MM.1S (cell line): ENCODE data around the gene RAB37.

Source experiments
- DNase-seq: peaks from one replicate; pipeline ENCODE4 v3.0.0-alpha.2; 2015
- H2AFZ ChIP-seq: fragments of 300-600 bp; sonication (generic); 2 replicates; pipeline ENCODE4 v1.6.0; 2016; ENCODE audit warnings: antibody characterized with exemption, low read length
- H3F3A ChIP-seq: fragments of 300-600 bp; sonication (generic); 2 replicates; pipeline ENCODE4 v1.6.1; 2016; ENCODE audit warnings: mild to moderate bottlenecking, antibody characterized with exemption, low read length, moderate library complexity, mixed read lengths; ENCODE audit not compliant: insufficient read depth
- H3K27ac ChIP-seq: fragments of 300-600 bp; sonication (generic); 2 replicates; pipeline ENCODE4 v1.5.1; 2016; ENCODE audit warnings: mild to moderate bottlenecking, low read length
- H3K27me3 ChIP-seq: fragments of 300-600 bp; sonication (generic); replicated peaks from 2 replicates; pipeline ENCODE4 v1.6.0; 2016; ENCODE audit warnings: low read length; ENCODE audit not compliant: insufficient read depth
- H3K36me3 ChIP-seq: fragments of 300-600 bp; sonication (generic); replicated peaks from 2 replicates; pipeline ENCODE4 v1.6.1; 2016; ENCODE audit warnings: mild to moderate bottlenecking, low read length, mixed read lengths; ENCODE audit not compliant: insufficient read depth
- H3K4me1 ChIP-seq: fragments of 300-600 bp; sonication (generic); 2 replicates; pipeline ENCODE4 v1.6.1; 2016; ENCODE audit warnings: low read length, mixed read lengths
- H3K4me2 ChIP-seq: fragments of 300-600 bp; sonication (generic); 2 replicates; pipeline ENCODE4 v1.6.0; 2016; ENCODE audit warnings: low read depth, low read length
- H3K4me3 ChIP-seq: fragments of 300-600 bp; sonication (generic); 2 replicates; pipeline ENCODE4 v1.5.1; 2016; ENCODE audit warnings: low read length, mixed read lengths
- H3K79me2 ChIP-seq: fragments of 300-600 bp; sonication (generic); 2 replicates; pipeline ENCODE4 v1.6.1; 2016; ENCODE audit warnings: mixed run types, low read length, mixed read lengths
- H3K9ac ChIP-seq: fragments of 300-600 bp; sonication (generic); 2 replicates; pipeline ENCODE4 v1.6.1; 2016; ENCODE audit warnings: low read length, mixed read lengths
- H3K9me2 ChIP-seq: fragments of 300-600 bp; sonication (generic); replicated peaks from 2 replicates; pipeline ENCODE4 v1.6.1; 2016; ENCODE audit warnings: mild to moderate bottlenecking, low read length, mixed read lengths; ENCODE audit not compliant: insufficient read depth
- H3K9me3 ChIP-seq: fragments of 300-600 bp; sonication (generic); replicated peaks from 2 replicates; pipeline ENCODE4 v1.6.1; 2016; ENCODE audit warnings: mild to moderate bottlenecking, low read length, mixed read lengths; ENCODE audit not compliant: insufficient read depth
- H4K20me1 ChIP-seq: fragments of 300-600 bp; sonication (generic); 2 replicates; pipeline ENCODE4 v1.6.1; 2016; ENCODE audit warnings: mild to moderate bottlenecking, low read length, moderate library complexity, mixed read lengths; ENCODE audit not compliant: insufficient read depth
- CTCF ChIP-seq: fragments of 300-600 bp; sonication (generic); IDR thresholded peaks from 2 replicates; pipeline ENCODE4 v1.5.1; 2016; ENCODE audit warnings: antibody characterized with exemption, low read length, mixed read lengths
- EZH2 ChIP-seq: fragments of 300-600 bp; sonication (generic); optimal IDR thresholded peaks from 2 replicates; pipeline ENCODE3; 2017; ENCODE audit warnings: low read depth, mild to moderate bottlenecking, antibody characterized with exemption, low read length, mixed read lengths
- EZH2phosphoT487 ChIP-seq: fragments of 300-600 bp; sonication (generic); IDR thresholded peaks from 2 replicates; pipeline ENCODE4 v1.6.1; 2018; ENCODE audit warnings: antibody characterized with exemption, low read length

Gene RAB37

GRCh38 chr17:74759941-74760340 is 22.9 kb downstream of the RAB37 start:
- Histone ChIP-seq H3F3A (peaks cover 39% of the 10 kb centered on the region), H3K4me2 (peak overlapping the region; percentile 94), H4K20me1 (peaks cover 47% of the 10 kb centered on the region), H3K9ac (peak overlapping the region; percentile 16; the same call in 1 of the 2 replicates), H3K79me2 (peaks cover 100% of the 10 kb centered on the region), H3K9me2 (no peaks in the 10 kb centered on the region), H3K9me3 (no peaks in the 10 kb centered on the region), H3K27ac (peak overlapping the region; percentile 87; the same call in 1 of the 2 replicates), H3K4me1 (peaks cover 58% of the 10 kb centered on the region), H3K36me3 (no peaks in the 10 kb centered on the region), H2AFZ (no peak overlapping the region), H3K4me3 (peak overlapping the region; percentile 37), H3K27me3 (no peaks in the 10 kb centered on the region)
- DNase-seq: no peak
- TF ChIP-seq EZH2: no peak
- TF ChIP-seq CTCF: no peak
- no peak for TF ChIP-seq EZH2phosphoT487

GRCh38 chr17:74760404-74761105 is 23.5 kb downstream of the RAB37 start:
- no peak overlapping the region for H2AFZ ChIP-seq
- no peak for DNase-seq
- no peak for TF ChIP-seq EZH2phosphoT487
- TF ChIP-seq EZH2: no peak
- no peak for TF ChIP-seq CTCF
- H3K27ac ChIP-seq: peak overlapping the region; percentile 87; the same call in 1 of the 2 replicates
- H3K9ac ChIP-seq: peak overlapping the region; percentile 16; the same call in 1 of the 2 replicates
- H3K9me2 ChIP-seq: no peaks in the 10 kb centered on the region
- H3K4me1 ChIP-seq: peaks cover 52% of the 10 kb centered on the region
- H3K9me3 ChIP-seq: no peaks in the 10 kb centered on the region
- H3K36me3 ChIP-seq: no peaks in the 10 kb centered on the region
- H3F3A ChIP-seq: peaks cover 33% of the 10 kb centered on the region
- peak overlapping the region; percentile 94; the same call in 1 of the 2 replicates for H3K4me2 ChIP-seq
- peaks cover 100% of the 10 kb centered on the region for H3K79me2 ChIP-seq
- H4K20me1 ChIP-seq: peaks cover 42% of the 10 kb centered on the region
- 0 out of 2 replicates have a peak overlapping the region, but pooled peaks have one; percentile 37 for H3K4me3 ChIP-seq
- H3K27me3 ChIP-seq: no peaks in the 10 kb centered on the region

- no peaks in the 10 kb centered on the region for H3K9me3 ChIP-seq
- no peak overlapping the region for H3K4me3 ChIP-seq
- no peak overlapping the region for H2AFZ ChIP-seq
- H3K36me3 ChIP-seq: no peaks in the 10 kb centered on the region
- DNase-seq: no peak
- H3K9ac ChIP-seq: no peak overlapping the region
- H4K20me1 ChIP-seq: peaks cover 41% of the 10 kb centered on the region
- no peaks in the 10 kb centered on the region for H3K27me3 ChIP-seq
- no peak overlapping the region for H3K27ac ChIP-seq
- H3K4me2 ChIP-seq: no peak overlapping the region
- H3K79me2 ChIP-seq: peaks cover 100% of the 10 kb centered on the region
- no peaks in the 10 kb centered on the region for H3K9me2 ChIP-seq
- TF ChIP-seq EZH2 (no peak), CTCF (no peak), EZH2phosphoT487 (no peak)
- H3K4me1 ChIP-seq: peaks cover 46% of the 10 kb centered on the region
- peaks cover 32% of the 10 kb centered on the region for H3F3A ChIP-seq
Observed at GRCh38 chr17:74761419-74761818, 24.4 kb downstream of the RAB37 start.
